ENCODE measurements around the gene CCZ1B.
"Not testable (repeated sequence)": the region's sequence is repeated elsewhere in the genome, so short reads cannot be mapped to it uniquely, and the experiment has no call there.

DNA sequence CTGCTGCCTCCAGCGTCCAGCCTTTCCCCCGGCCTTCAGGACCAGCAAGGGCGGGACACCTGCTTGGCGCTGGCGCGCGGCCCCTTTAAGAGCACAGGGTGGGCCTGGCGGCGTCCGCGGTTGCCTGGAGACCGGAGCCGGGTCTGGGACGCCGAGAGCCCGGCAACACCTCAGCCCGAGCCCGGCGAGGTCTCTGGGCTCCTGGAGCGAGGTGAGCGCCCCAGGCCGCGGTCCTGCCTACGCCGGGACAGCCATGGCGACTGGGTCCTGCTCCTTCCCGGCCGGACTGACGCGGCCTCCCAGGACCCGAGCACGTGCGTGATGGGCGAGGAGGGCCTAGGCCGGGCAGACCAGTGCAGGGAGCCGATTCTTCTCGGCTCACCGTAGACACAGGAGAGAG is 72.1 kb downstream of the CCZ1B start, which contains the start of gene RSPH10B2:
- not testable (repeated sequence) for TF ChIP-seq EZH2 (IDR thresholded peaks at IDR 0.05; ENCODE audit: borderline replicate concordance, low read length); CTCF (IDR thresholded peaks at IDR 0.05; ENCODE audit: low read length)
